Progenitor cell of endocrine pancreas (in vitro differentiated cells): ENCODE measurements around the gene NBPF6. TPM values are rescaled to one million over a fixed set of nuclear protein-coding genes. Genes with fewer than 3 reads are reported as not detected.

Source experiments
- DNase-seq: peaks from one replicate; pipeline ENCODE4 v3.0.0; 2021; ENCODE audit warnings: low spot score; ENCODE audit not compliant: unreplicated experiment
- H3K27ac Mint-ChIP-seq: 2 replicates; pipeline ENCODE4 v1.8.0; 2021; ENCODE audit warnings: mild to moderate bottlenecking, moderate library complexity, mixed read lengths
- H3K27me3 Mint-ChIP-seq: 2 replicates; pipeline ENCODE4 v1.8.0; 2021; ENCODE audit warnings: mixed read lengths
- H3K36me3 Mint-ChIP-seq: 2 replicates; pipeline ENCODE4 v1.8.0; 2022; ENCODE audit warnings: mixed read lengths; ENCODE audit not compliant: insufficient read depth
- H3K4me1 Mint-ChIP-seq: 2 replicates; pipeline ENCODE4 v1.8.0; 2021; ENCODE audit warnings: low read depth, mixed read lengths
- H3K4me3 Mint-ChIP-seq: 2 replicates; pipeline ENCODE4 v1.8.0; 2021; ENCODE audit warnings: low read depth, mild to moderate bottlenecking, moderate library complexity, mixed read lengths
- H3K9me3 Mint-ChIP-seq: 2 replicates; pipeline ENCODE4 v1.8.0; 2021; ENCODE audit warnings: low read depth, mixed read lengths
- total RNA-seq: library from RNA; stranded (reverse); gene quantifications from 2 replicates; pipeline ENCODE4 v1.2.1, GENCODE V29; 2021
- TF ChIP-seq, protein P1 (sequence below): fragments of 200-600 bp; sonication (generic); IDR thresholded peaks from one replicate; pipeline ENCODE4 v1.5.0; 2021; ENCODE audit warnings: antibody characterized with exemption, mild to moderate bottlenecking; ENCODE audit not compliant: unreplicated experiment

Gene NBPF6
- total RNA-seq, 1 donor from 2014 or later, result not detected

- H3K27me3 Mint-ChIP-seq, result no peaks in the 10 kb centered on the region
- H3K36me3 Mint-ChIP-seq, result no peaks in the 10 kb centered on the region
- H3K27ac Mint-ChIP-seq, result no peak overlapping the region
- peaks cover 3% of the 10 kb centered on the region for H3K4me1 Mint-ChIP-seq
- TF ChIP-seq, protein P1, sequence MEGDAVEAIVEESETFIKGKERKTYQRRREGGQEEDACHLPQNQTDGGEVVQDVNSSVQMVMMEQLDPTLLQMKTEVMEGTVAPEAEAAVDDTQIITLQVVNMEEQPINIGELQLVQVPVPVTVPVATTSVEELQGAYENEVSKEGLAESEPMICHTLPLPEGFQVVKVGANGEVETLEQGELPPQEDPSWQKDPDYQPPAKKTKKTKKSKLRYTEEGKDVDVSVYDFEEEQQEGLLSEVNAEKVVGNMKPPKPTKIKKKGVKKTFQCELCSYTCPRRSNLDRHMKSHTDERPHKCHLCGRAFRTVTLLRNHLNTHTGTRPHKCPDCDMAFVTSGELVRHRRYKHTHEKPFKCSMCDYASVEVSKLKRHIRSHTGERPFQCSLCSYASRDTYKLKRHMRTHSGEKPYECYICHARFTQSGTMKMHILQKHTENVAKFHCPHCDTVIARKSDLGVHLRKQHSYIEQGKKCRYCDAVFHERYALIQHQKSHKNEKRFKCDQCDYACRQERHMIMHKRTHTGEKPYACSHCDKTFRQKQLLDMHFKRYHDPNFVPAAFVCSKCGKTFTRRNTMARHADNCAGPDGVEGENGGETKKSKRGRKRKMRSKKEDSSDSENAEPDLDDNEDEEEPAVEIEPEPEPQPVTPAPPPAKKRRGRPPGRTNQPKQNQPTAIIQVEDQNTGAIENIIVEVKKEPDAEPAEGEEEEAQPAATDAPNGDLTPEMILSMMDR, result no peak
- no peak for DNase-seq
- H3K4me3 Mint-ChIP-seq, result no peak overlapping the region
- H3K9me3 Mint-ChIP-seq, result peaks cover 3% of the 10 kb centered on the region
These were observed 52.0 kb downstream of the NBPF6 start for GRCh38 chr1:108502138-108502537.

GRCh38 chr1:108502624-108503023 lies 52.5 kb downstream of the NBPF6 start:
- Mint-ChIP-seq H3K9me3 (peaks cover 3% of the 10 kb centered on the region), H3K27me3 (no peaks in the 10 kb centered on the region)

DNA sequence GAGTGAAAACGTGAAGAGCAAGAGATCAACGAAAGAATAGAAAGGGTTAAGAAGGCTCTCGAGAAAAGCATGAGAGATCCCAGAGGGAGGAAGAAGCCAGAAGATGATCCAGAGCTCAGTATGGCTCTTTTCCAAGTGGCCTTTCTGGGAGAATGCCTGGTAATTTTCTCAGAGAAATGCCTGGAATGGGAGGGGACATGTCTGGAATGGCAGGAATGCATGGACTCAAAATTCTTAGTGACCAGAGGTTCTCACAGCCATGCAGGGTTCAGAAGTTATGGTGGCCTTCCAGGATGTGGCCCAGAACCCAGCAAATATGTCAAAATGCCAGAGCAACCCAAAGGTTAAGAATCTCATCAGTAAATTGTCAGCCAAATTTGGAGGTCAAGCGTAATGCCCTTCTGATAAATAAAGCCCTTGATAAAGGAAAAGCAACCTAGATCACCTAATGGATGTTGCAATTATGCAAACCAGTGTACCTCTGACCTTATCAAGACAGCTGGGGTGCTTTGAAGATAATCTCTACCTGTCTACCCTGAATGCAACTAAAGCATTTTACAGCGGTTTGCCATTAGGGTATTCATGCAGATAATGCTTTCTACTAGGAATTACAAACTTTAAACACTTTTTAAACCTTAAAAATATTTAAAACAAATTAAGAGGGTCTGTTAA lies 53.1 kb downstream of the NBPF6 start:
- H3K36me3 Mint-ChIP-seq, result no peaks in the 10 kb centered on the region
- no peak overlapping the region for H3K27ac Mint-ChIP-seq
- TF ChIP-seq, protein P1, result no peak
- peaks cover 3% of the 10 kb centered on the region for H3K9me3 Mint-ChIP-seq
- DNase-seq, result no peak
- no peaks in the 10 kb centered on the region for H3K27me3 Mint-ChIP-seq
- H3K4me3 Mint-ChIP-seq, result no peak overlapping the region
- peaks cover 3% of the 10 kb centered on the region for H3K4me1 Mint-ChIP-seq

More at GRCh38 chr1:108502624-108503023, 52.5 kb downstream of the NBPF6 start:
- no peak overlapping the region for H3K27ac Mint-ChIP-seq
- no peak for DNase-seq
- H3K36me3 Mint-ChIP-seq, result no peaks in the 10 kb centered on the region
- TF ChIP-seq, protein P1, result no peak
- H3K4me3 Mint-ChIP-seq, result no peak overlapping the region
- peaks cover 3% of the 10 kb centered on the region for H3K4me1 Mint-ChIP-seq

- no peaks in the 10 kb centered on the region for H3K27me3 Mint-ChIP-seq
- H3K4me1 Mint-ChIP-seq, result peaks cover 3% of the 10 kb centered on the region
- no peak for DNase-seq
- no peak overlapping the region for H3K4me3 Mint-ChIP-seq
- H3K27ac Mint-ChIP-seq, result no peak overlapping the region
- TF ChIP-seq, protein P1, result no peak
- H3K36me3 Mint-ChIP-seq, result no peaks in the 10 kb centered on the region
- peaks cover 3% of the 10 kb centered on the region for H3K9me3 Mint-ChIP-seq
These were observed 54.3 kb downstream of the NBPF6 start for GRCh38 chr1:108504447-108504846.

GRCh38 chr1:108505763-108506070 lies 55.6 kb downstream of the NBPF6 start:
- TF ChIP-seq, protein P1, result no peak
- DNase-seq, result no peak
- Mint-ChIP-seq H3K9me3 (peaks cover 3% of the 10 kb centered on the region), H3K4me1 (peaks cover 3% of the 10 kb centered on the region), H3K36me3 (no peaks in the 10 kb centered on the region), H3K27me3 (no peaks in the 10 kb centered on the region), H3K4me3 (no peak overlapping the region), H3K27ac (no peak overlapping the region)
